ENCODE measurements around the gene TMEM258.

GRCh38 chr11:61775606-61776554 lies 16.5 kb downstream of the TMEM258 start:
- TF ChIP-seq CTCF (IDR thresholded peaks at IDR 0.05; ENCODE audit: low read depth, low read length, missing input control) (no peak), EGR1 (IDR thresholded peaks at IDR 0.05; ENCODE audit: low read depth in 2 of 2) (no peak), RAD21 (IDR thresholded peaks at IDR 0.05) (no peak), RXRA (IDR thresholded peaks at IDR 0.05) (no peak), HNF4A (conservative IDR thresholded peaks at IDR 0.05) (no peak), YY1 (IDR thresholded peaks at IDR 0.05) (no peak), GABPA (IDR thresholded peaks at IDR 0.05 in 1 of 2, conservative IDR thresholded peaks at IDR 0.05 in 1 of 2) (no peak), REST (IDR thresholded peaks at IDR 0.05) (no peak), JUND (IDR thresholded peaks at IDR 0.05) (no peak), TAF1 (conservative IDR thresholded peaks at IDR 0.05) (no peak), MAX (IDR thresholded peaks at IDR 0.05) (no peak), ZBTB33 (IDR thresholded peaks at IDR 0.05) (no peak)
- TF ChIP-seq, protein P1, sequence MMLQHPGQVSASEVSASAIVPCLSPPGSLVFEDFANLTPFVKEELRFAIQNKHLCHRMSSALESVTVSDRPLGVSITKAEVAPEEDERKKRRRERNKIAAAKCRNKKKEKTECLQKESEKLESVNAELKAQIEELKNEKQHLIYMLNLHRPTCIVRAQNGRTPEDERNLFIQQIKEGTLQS (IDR thresholded peaks at IDR 0.05): no peak
